Midbrain (tissue), 1 donor: Measurements from ENCODE around the gene OSBPL3.
A peak's percentile ranks its signal among the peaks of the same experiment; 100 is the strongest.
"Not testable (repeated sequence)": the region's sequence is repeated elsewhere in the genome, so short reads cannot be mapped to it uniquely, and the experiment has no call there.

Experiments
- DNase-seq: peaks from one replicate; lab custom pipeline; 2025; lab: John Stamatoyannopoulos, UW

Gene OSBPL3

GRCh38 chr7:24794751-24795406 lies 185.1 kb downstream of the OSBPL3 start:
- DNase-seq = not testable (repeated sequence)

- DNase-seq = no peak
Measured at GRCh38 chr7:24793982-24794648, 185.9 kb downstream of the OSBPL3 start.

- DNase-seq = no peak
Measured at GRCh38 chr7:24788961-24789576, 190.9 kb downstream of the OSBPL3 start.

GRCh38 chr7:24788075-24788474 lies 191.9 kb downstream of the OSBPL3 start:
- DNase-seq = no peak

- peak; percentile 7 for DNase-seq
Measured at GRCh38 chr7:24786941-24787340, 193.0 kb downstream of the OSBPL3 start.

GRCh38 chr7:24786306-24786705 lies 193.7 kb downstream of the OSBPL3 start:
- DNase-seq = no peak

DNA sequence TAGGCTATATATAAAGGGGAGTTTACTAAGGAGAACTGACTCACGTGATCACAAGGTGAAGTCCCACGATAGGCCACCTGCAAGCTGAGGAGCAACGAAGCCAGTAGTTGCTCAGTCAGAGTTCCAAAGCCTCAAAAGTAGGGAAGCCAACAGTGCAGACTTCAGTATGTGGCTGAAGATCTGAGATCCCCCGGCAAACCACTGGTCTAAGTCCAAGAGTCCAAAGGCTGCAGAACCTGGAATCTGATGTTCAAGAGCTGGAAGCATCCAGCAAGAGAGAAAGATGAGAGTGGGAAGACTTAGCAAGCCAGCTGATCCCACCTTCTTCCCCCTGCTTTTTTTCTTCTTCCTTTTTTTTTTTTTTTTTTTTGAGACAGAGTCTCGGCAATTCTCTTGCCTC lies 195.7 kb downstream of the OSBPL3 start:
- DNase-seq = no peak

DNA sequence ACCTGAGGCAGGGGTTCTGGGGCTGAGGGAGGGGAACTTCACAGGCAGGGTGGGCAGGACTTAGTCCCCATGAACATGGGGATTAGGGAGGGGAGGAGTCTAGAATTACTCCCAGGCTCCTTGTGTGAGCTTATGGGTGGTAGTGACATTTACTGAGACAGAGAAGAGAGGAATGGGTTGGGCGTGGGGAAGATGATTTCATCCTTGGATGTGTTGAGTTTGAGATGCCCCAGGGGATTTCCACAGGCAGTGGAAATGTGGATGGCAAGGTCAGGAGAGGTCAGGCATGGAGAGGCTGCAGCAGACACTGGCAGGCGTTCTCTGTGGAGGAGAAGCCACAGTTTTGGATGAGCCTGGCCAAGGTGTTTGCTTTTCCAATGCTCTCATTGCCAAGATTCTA lies 196.3 kb downstream of the OSBPL3 start:
- DNase-seq = no peak

- peak; percentile 25 for DNase-seq
Measured at GRCh38 chr7:24781106-24781505, 198.9 kb downstream of the OSBPL3 start.

DNA sequence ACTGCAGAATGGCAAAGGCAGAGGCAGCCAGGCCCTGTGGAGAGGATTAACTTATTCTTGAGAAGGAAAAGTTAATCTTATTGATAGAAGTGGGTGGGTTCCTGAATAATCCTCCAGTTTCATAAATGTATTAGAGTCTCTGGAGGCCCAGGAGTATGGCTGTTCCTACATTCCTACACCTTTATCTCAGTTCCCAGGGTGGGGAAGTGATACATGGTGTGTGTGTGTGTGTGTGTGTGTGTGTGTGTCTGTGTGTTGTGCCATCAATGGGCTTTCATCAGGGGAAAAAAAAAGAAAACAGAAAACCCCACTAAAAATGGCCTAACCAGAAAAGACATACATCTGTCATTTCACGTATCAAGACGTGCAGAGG lies 200.7 kb downstream of the OSBPL3 start:
- no peak for DNase-seq

GRCh38 chr7:24778543-24779282 lies 201.3 kb downstream of the OSBPL3 start:
- DNase-seq = peak; percentile 8

- DNase-seq = no peak
Measured at GRCh38 chr7:24777806-24778205, 202.2 kb downstream of the OSBPL3 start.

GRCh38 chr7:24773646-24774045 lies 206.3 kb downstream of the OSBPL3 start:
- DNase-seq = no peak

DNA sequence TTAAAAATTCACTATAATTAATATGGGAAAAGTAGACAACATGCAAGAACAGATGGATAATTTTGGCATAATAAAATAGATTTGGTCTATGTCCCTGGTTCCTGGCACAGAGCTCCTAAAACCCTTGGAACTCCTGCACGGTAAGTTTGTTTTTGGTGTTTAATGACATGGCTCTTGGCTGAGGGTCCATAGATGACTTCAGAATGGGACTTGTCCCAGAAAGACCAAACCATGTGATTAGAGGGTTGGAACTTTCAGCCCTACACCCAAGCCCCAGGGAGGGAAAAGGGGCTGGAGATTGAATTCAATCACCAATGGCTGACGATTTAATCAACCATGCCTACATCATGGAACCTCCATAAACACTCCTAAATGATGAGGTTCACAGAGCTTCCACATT lies 210.1 kb downstream of the OSBPL3 start:
- DNase-seq = no peak

GRCh38 chr7:24769014-24769830 lies 210.8 kb downstream of the OSBPL3 start:
- no peak for DNase-seq

DNA sequence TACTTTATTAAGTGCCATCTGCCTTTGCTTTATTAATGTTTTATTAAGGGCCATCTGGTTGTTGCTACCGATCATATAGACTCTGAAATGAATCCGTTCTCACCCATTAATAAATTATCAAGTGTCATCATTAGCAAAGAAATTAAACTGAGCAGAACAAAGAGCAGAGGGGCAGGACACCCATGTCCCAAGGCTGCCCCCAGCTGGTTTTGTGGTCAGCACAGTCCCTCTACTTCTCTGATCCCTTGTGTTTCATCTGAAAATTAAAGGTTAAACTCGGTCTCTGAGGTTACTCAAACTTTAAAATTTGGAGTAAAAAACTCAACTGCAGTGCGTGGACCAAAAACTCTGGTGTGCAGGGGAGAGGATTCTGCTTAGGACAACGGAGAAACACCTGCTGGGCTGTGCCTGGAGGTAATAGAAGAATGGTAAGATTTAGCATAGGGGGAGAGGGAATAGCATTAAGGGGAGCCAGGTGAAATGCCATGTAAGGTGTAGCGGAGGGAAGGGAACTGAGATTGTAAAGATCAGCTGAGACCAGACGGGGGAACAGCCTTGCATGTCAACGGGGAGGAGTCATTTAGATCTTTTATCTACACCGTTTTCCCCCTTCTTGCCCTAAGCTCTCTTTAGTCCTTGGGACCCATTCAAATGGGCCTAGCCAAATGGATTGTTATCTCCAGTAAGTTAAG lies 212.0 kb downstream of the OSBPL3 start:
- DNase-seq = no peak

GRCh38 chr7:24764972-24765744 lies 214.8 kb downstream of the OSBPL3 start:
- no peak for DNase-seq

GRCh38 chr7:24764011-24764410 lies 216.0 kb downstream of the OSBPL3 start:
- DNase-seq = no peak

DNA sequence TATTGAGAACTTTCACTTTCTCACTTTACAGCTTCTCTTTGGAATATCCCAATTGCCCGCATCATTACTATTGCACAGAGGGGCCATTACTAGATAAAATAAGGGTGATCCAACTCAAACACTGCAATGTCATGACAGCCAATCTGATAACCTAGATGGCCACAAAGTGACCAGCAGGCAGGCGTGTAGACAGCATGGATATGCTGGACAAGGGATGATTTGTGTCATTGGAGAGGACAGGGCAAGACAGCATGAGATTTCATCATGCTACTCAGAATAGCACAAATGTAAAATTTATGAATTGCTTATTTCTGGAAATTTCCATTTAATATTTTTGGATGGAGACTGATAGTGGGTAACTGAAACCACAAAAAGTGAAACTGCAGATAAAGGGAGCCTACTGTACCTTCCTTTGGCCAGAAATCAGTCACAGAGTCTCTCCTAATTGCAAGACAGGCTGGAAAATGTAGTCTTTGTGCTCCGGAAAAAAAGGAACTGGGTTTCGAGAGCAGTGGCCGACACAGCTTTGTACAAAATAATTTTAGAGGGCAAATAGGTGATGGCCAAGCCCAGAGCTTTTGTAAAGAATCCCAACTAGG lies 216.6 kb downstream of the OSBPL3 start:
- no peak for DNase-seq

DNA sequence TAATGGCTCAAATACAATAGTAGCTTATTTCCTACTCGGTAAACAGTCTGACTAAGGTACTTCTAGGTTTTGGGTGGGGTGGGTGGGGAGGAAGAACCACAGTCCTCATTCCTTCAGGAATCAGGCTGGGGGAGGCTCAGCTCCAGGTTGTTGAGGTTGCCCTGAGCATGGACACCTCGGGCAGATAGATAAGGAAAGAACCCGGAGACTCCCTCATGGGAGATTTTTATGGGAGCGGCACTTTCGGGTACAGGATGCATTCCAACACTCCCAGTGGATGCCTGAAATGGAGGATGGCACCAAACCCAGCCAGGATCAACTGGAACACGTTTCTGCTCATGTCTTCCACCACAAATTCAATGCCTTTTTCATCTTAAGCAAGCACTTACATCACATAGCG lies 217.2 kb downstream of the OSBPL3 start:
- no peak for DNase-seq
